HepG2 (cell line): ENCODE data around the gene DNAJC5. TPM values are rescaled to one million over a fixed set of nuclear protein-coding genes. Genes with fewer than 3 reads are reported as not detected.
A peak's percentile ranks its signal among the peaks of the same experiment; 100 is the strongest.

Experiments used
- ATF5 ChIP-seq: sonication (generic); formaldehyde crosslinking; IDR thresholded peaks from 2 replicates; pipeline ENCODE4 v1.4.0; 2020; ENCODE audit warnings: mild to moderate bottlenecking, low read depth, missing genetic modification reagents
- IRF2 ChIP-seq: IDR thresholded peaks from 2 replicates; pipeline ENCODE4 v1.6.1; 2018; ENCODE audit warnings: missing genetic modification reagents, missing compliant biosample characterization
- KAT7 ChIP-seq: IDR thresholded peaks from 2 replicates; pipeline ENCODE4 v1.6.1; 2018; ENCODE audit warnings: borderline replicate concordance, missing compliant biosample characterization
- KAT8 ChIP-seq: IDR thresholded peaks from 2 replicates; pipeline ENCODE4 v1.6.1; 2016; ENCODE audit warnings: missing genetic modification reagents, missing compliant biosample characterization
- MAFF ChIP-seq: IDR thresholded peaks from 2 replicates; pipeline ENCODE4 v1.6.1; 2011; ENCODE audit warnings: low read depth, low read length, improper control_type of control experiment
- PRDM4 ChIP-seq: sonication (generic); formaldehyde crosslinking; IDR thresholded peaks from 2 replicates; pipeline ENCODE4 v1.9.0; 2021; ENCODE audit warnings: missing genetic modification reagents, borderline replicate concordance
- SALL1 ChIP-seq: sonication (generic); formaldehyde crosslinking; IDR thresholded peaks from 2 replicates; pipeline ENCODE4 v1.8.0; 2022; ENCODE audit warnings: mild to moderate bottlenecking, missing genetic modification reagents
- TARDBP ChIP-seq: sonication (generic); formaldehyde crosslinking; IDR thresholded peaks from 2 replicates; pipeline ENCODE4 v1.8.0; 2022; ENCODE audit warnings: mild to moderate bottlenecking, missing genetic modification reagents
- TIGD3 ChIP-seq: sonication (generic); formaldehyde crosslinking; IDR thresholded peaks from 2 replicates; pipeline ENCODE4 v1.5.1; 2020; ENCODE audit warnings: mild to moderate bottlenecking, missing genetic modification reagents, borderline replicate concordance
- TMF1 ChIP-seq: sonication (generic); formaldehyde crosslinking; IDR thresholded peaks from 2 replicates; pipeline ENCODE4 v1.8.1; 2022; ENCODE audit warnings: low read depth, missing genetic modification reagents
- ZBTB37 ChIP-seq: sonication (generic); formaldehyde crosslinking; IDR thresholded peaks from 2 replicates; pipeline ENCODE4 v1.4.0; 2020; ENCODE audit warnings: mild to moderate bottlenecking, missing genetic modification reagents
- ZBTB46 ChIP-seq: sonication (generic); formaldehyde crosslinking; IDR thresholded peaks from 2 replicates; pipeline ENCODE4 v1.4.0; 2020; ENCODE audit warnings: mild to moderate bottlenecking, missing genetic modification reagents, borderline replicate concordance
- ZFP41 ChIP-seq: sonication (generic); formaldehyde crosslinking; IDR thresholded peaks from 2 replicates; pipeline ENCODE4 v1.4.0; 2020; ENCODE audit warnings: mild to moderate bottlenecking, missing genetic modification reagents, borderline replicate concordance
- ZNF230 ChIP-seq: sonication (generic); formaldehyde crosslinking; IDR thresholded peaks from 2 replicates; pipeline ENCODE4 v1.4.0; 2020; ENCODE audit warnings: mild to moderate bottlenecking, missing genetic modification reagents
- ZNF253 ChIP-seq: sonication (generic); formaldehyde crosslinking; IDR thresholded peaks from 2 replicates; pipeline ENCODE4 v1.8.0; 2022; ENCODE audit warnings: mild to moderate bottlenecking, missing genetic modification reagents, borderline replicate concordance
- ZNF292 ChIP-seq: sonication (generic); formaldehyde crosslinking; IDR thresholded peaks from 2 replicates; pipeline ENCODE4 v1.8.1; 2022; ENCODE audit warnings: mild to moderate bottlenecking, low read depth, missing genetic modification reagents, borderline replicate concordance
- ZNF329 ChIP-seq: sonication (generic); formaldehyde crosslinking; IDR thresholded peaks from 2 replicates; pipeline ENCODE4 v1.9.0; 2021; ENCODE audit warnings: low read depth, mild to moderate bottlenecking, missing genetic modification reagents
- ZNF33A ChIP-seq: sonication (generic); formaldehyde crosslinking; IDR thresholded peaks from 2 replicates; pipeline ENCODE4 v1.5.1; 2020; ENCODE audit warnings: missing genetic modification reagents, mild to moderate bottlenecking, moderate library complexity, borderline replicate concordance
- ZNF549 ChIP-seq: sonication (generic); formaldehyde crosslinking; IDR thresholded peaks from 2 replicates; pipeline ENCODE4 v1.5.0; 2020; ENCODE audit warnings: missing genetic modification reagents
- ZNF556 ChIP-seq: sonication (generic); formaldehyde crosslinking; IDR thresholded peaks from 2 replicates; pipeline ENCODE4 v1.4.0; 2020; ENCODE audit warnings: mild to moderate bottlenecking, missing genetic modification reagents, borderline replicate concordance
- ZNF737 ChIP-seq: sonication (generic); formaldehyde crosslinking; IDR thresholded peaks from 2 replicates; pipeline ENCODE4 v1.5.0; 2020; ENCODE audit warnings: missing genetic modification reagents, mild to moderate bottlenecking, borderline replicate concordance
- ZSCAN22 ChIP-seq: sonication (generic); formaldehyde crosslinking; IDR thresholded peaks from 2 replicates; pipeline ENCODE4 v1.4.0; 2020; ENCODE audit warnings: mild to moderate bottlenecking, missing genetic modification reagents
- polyA plus RNA-seq, 8 experiments: library from polyadenylated mRNA; depleted of rRNA in 3 of 8; stranded (reverse) in 7 of 8; unstranded in 1 of 8; fragments of >200 nt; fragmentation: Illumina TruSeq in 4 of 8; extraction: Trizol in 4 of 8; gene quantifications; 2 replicates each; pipeline versions ENCODE4 v1.2.1 to v1.2.3, GENCODE V29; 2011 to 2016; ENCODE audit warnings: low read depth in 4 of 8, missing spikeins in 1 of 8, mixed read lengths in 1 of 8; ENCODE audit not compliant: insufficient read depth in 1 of 8
- total RNA-seq, 5 experiments: library from RNA; depleted of rRNA; stranded (reverse); fragments of >200 nt; fragmentation: Illumina TruSeq; extraction: Trizol; gene quantifications; 2 replicates each; pipeline ENCODE4 v1.2.3, GENCODE V29; 2016; ENCODE audit warnings: low read depth in 1 of 5

The DNAJC5 gene
- total and polyA plus RNA-seq, 2 of the 13 experiments (the other 11 are each of a cell fraction or from before 2014, with no cell fraction given): 42.8 to 64.5 TPM

- peak; percentile 35; the same call in 1 of the 2 replicates for TF ChIP-seq PRDM4 (CRISPR knock-in tag)
- TF ChIP-seq TARDBP (CRISPR knock-in tag): peak; percentile 96
- 0 out of 2 replicates have a peak, but pooled peaks have one; percentile 46 for TF ChIP-seq TIGD3 (CRISPR knock-in tag)
- peak; percentile 16; the same call in 1 of the 2 replicates for TF ChIP-seq MAFF
- peak; percentile 91; the same call in 1 of the 2 replicates for TF ChIP-seq ZFP41 (CRISPR knock-in tag)
- TF ChIP-seq SALL1: peak; percentile 97
- TF ChIP-seq ATF5: no peak
- TF ChIP-seq ZSCAN22 (CRISPR knock-in tag): no peak
- peak; percentile 97 for TF ChIP-seq TMF1 (CRISPR knock-in tag)
- TF ChIP-seq ZNF253 (CRISPR knock-in tag): peak; percentile 97
- TF ChIP-seq ZNF292 (CRISPR knock-in tag): no peak
- peak; percentile 89; the same call in 1 of the 2 replicates for TF ChIP-seq ZNF549
- TF ChIP-seq IRF2 (CRISPR knock-in tag): peak; percentile 97
- TF ChIP-seq ZNF737 (CRISPR knock-in tag): peak; percentile 78; the same call in 1 of the 2 replicates
- peak; percentile 17; the same call in 1 of the 2 replicates for TF ChIP-seq KAT7 (CRISPR knock-in tag)
- TF ChIP-seq ZBTB37: no peak
- TF ChIP-seq ZNF33A (CRISPR knock-in tag): no peak; the same call in 1 of the 2 replicates
- TF ChIP-seq ZNF556 (CRISPR knock-in tag): no peak; the same call in 1 of the 2 replicates
- no peak for TF ChIP-seq ZBTB46 (CRISPR knock-in tag)
- TF ChIP-seq ZNF230 (CRISPR knock-in tag): no peak; the same call in 1 of the 2 replicates
- TF ChIP-seq KAT8 (CRISPR knock-in tag): peak; percentile 99
- peak; percentile 93 for TF ChIP-seq ZNF329 (CRISPR knock-in tag)
These were observed 29.8 kb upstream of the DNAJC5 start, which contains the start of gene TPD52L2 (continued) for GRCh38 chr20:63864978-63865640.
